GM23338 (cell line): ENCODE results near the gene ALB.
A peak's percentile ranks its signal among the peaks of the same experiment; 100 is the strongest.

ENCODE experiments used
- CREB1 ChIP-seq: fragments of 250-450 bp; sonication (Bioruptor Pico); IDR thresholded peaks from 2 replicates; pipeline ENCODE4 v1.5.0; 2020; ENCODE audit warnings: low read depth, mild to moderate bottlenecking, moderate library complexity
- EZH2 ChIP-seq: fragments of 200-600 bp; sonication (generic); IDR thresholded peaks from one replicate; pipeline ENCODE4 v1.8.0; 2017; ENCODE audit warnings: antibody characterized with exemption, mild to moderate bottlenecking, low read depth; ENCODE audit not compliant: unreplicated experiment
- EZH2phosphoT487 ChIP-seq: fragments of 200-600 bp; sonication (generic); IDR thresholded peaks from one replicate; pipeline ENCODE4 v1.8.1; 2018; ENCODE audit warnings: antibody characterized with exemption; ENCODE audit not compliant: unreplicated experiment
- JUNB ChIP-seq: IDR thresholded peaks from one replicate; pipeline ENCODE4 v1.6.1; 2016; ENCODE audit warnings: antibody characterized with exemption; ENCODE audit not compliant: unreplicated experiment
- POLR2AphosphoS5 ChIP-seq: IDR thresholded peaks from 2 replicates; pipeline ENCODE4 v1.6.1; 2016; ENCODE audit warnings: antibody characterized with exemption, low read depth
- ZNF114 ChIP-seq: fragments of 250-450 bp; sonication (Bioruptor Pico); IDR thresholded peaks from 2 replicates; pipeline ENCODE4 v1.5.0; 2020; ENCODE audit warnings: mild to moderate bottlenecking, moderate library complexity
- ZNF331 ChIP-seq: fragments of 250-450 bp; sonication (Bioruptor Pico); IDR thresholded peaks from 2 replicates; pipeline ENCODE4 v1.5.0; 2020; ENCODE audit warnings: low read depth, mild to moderate bottlenecking, moderate library complexity
- TF ChIP-seq, protein P1 (sequence below): IDR thresholded peaks from one replicate; pipeline ENCODE4 v1.6.1; 2018; ENCODE audit warnings: antibody characterized with exemption; ENCODE audit not compliant: unreplicated experiment
- TF ChIP-seq, protein P2 (sequence below), 2 experiments: fragments of 200-600 bp in 1 of 2; sonication (generic) in 1 of 2; conservative IDR thresholded peaks; 2 replicates each; pipeline versions ENCODE4 v1.5.1 to v1.6.1; 2016 to 2017; ENCODE audit warnings: antibody characterized with exemption in 2 of 2, low read depth in 2 of 2, mild to moderate bottlenecking in 2 of 2, moderate library complexity in 1 of 2

- TF ChIP-seq, protein P1, sequence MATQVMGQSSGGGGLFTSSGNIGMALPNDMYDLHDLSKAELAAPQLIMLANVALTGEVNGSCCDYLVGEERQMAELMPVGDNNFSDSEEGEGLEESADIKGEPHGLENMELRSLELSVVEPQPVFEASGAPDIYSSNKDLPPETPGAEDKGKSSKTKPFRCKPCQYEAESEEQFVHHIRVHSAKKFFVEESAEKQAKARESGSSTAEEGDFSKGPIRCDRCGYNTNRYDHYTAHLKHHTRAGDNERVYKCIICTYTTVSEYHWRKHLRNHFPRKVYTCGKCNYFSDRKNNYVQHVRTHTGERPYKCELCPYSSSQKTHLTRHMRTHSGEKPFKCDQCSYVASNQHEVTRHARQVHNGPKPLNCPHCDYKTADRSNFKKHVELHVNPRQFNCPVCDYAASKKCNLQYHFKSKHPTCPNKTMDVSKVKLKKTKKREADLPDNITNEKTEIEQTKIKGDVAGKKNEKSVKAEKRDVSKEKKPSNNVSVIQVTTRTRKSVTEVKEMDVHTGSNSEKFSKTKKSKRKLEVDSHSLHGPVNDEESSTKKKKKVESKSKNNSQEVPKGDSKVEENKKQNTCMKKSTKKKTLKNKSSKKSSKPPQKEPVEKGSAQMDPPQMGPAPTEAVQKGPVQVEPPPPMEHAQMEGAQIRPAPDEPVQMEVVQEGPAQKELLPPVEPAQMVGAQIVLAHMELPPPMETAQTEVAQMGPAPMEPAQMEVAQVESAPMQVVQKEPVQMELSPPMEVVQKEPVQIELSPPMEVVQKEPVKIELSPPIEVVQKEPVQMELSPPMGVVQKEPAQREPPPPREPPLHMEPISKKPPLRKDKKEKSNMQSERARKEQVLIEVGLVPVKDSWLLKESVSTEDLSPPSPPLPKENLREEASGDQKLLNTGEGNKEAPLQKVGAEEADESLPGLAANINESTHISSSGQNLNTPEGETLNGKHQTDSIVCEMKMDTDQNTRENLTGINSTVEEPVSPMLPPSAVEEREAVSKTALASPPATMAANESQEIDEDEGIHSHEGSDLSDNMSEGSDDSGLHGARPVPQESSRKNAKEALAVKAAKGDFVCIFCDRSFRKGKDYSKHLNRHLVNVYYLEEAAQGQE = no peak
- TF ChIP-seq, protein P2, sequence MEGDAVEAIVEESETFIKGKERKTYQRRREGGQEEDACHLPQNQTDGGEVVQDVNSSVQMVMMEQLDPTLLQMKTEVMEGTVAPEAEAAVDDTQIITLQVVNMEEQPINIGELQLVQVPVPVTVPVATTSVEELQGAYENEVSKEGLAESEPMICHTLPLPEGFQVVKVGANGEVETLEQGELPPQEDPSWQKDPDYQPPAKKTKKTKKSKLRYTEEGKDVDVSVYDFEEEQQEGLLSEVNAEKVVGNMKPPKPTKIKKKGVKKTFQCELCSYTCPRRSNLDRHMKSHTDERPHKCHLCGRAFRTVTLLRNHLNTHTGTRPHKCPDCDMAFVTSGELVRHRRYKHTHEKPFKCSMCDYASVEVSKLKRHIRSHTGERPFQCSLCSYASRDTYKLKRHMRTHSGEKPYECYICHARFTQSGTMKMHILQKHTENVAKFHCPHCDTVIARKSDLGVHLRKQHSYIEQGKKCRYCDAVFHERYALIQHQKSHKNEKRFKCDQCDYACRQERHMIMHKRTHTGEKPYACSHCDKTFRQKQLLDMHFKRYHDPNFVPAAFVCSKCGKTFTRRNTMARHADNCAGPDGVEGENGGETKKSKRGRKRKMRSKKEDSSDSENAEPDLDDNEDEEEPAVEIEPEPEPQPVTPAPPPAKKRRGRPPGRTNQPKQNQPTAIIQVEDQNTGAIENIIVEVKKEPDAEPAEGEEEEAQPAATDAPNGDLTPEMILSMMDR (conservative IDR thresholded peaks at IDR 0.05; ENCODE audit: low read depth in 2 of 2) = no peak
- TF ChIP-seq EZH2 (no peak), EZH2phosphoT487 (no peak), POLR2AphosphoS5 (no peak), JUNB (no peak), CREB1 (CRISPR knock-in tag) (0 out of 2 replicates have a peak, but pooled peaks have one; percentile 4), ZNF331 (CRISPR knock-in tag) (no peak), ZNF114 (CRISPR knock-in tag) (no peak)
These were observed 47.3 kb downstream of the ALB start for GRCh38 chr4:73451404-73451803.
